HepG2 (cell line): ENCODE results near the gene C1orf35. TPM values are rescaled to one million over a fixed set of nuclear protein-coding genes. Genes with fewer than 3 reads are reported as not detected.

ENCODE experiments used
- ARID3A ChIP-seq: IDR thresholded peaks from 2 replicates; pipeline ENCODE4 v1.6.1; 2012; ENCODE audit warnings: low read depth, low read length, improper control_type of control experiment
- HOXA5 ChIP-seq: sonication (generic); formaldehyde crosslinking; IDR thresholded peaks from 2 replicates; pipeline ENCODE4 v1.4.0; 2020; ENCODE audit warnings: missing genetic modification reagents
- HOXA7 ChIP-seq: sonication (generic); formaldehyde crosslinking; IDR thresholded peaks from 2 replicates; pipeline ENCODE4 v1.8.1; 2022; ENCODE audit warnings: mild to moderate bottlenecking, missing genetic modification reagents, moderate library complexity
- IRF9 ChIP-seq: sonication (generic); formaldehyde crosslinking; IDR thresholded peaks from 2 replicates; pipeline ENCODE4 v1.8.0; 2022; ENCODE audit warnings: missing genetic modification reagents, mild to moderate bottlenecking, borderline replicate concordance
- KLF15 ChIP-seq: sonication (generic); formaldehyde crosslinking; IDR thresholded peaks from 2 replicates; pipeline ENCODE4 v1.8.1; 2023; ENCODE audit warnings: borderline replicate concordance, mild to moderate bottlenecking, inconsistent platforms, missing genetic modification reagents, mixed read lengths
- KMT2B ChIP-seq: IDR thresholded peaks from 2 replicates; pipeline ENCODE4 v1.6.1; 2016; ENCODE audit warnings: missing genetic modification reagents, missing compliant biosample characterization
- MEIS1 ChIP-seq: sonication (generic); formaldehyde crosslinking; IDR thresholded peaks from 2 replicates; pipeline ENCODE4 v1.9.0; 2021; ENCODE audit warnings: mild to moderate bottlenecking, missing genetic modification reagents, moderate library complexity, borderline replicate concordance
- NFIC ChIP-seq: IDR thresholded peaks from 2 replicates; pipeline ENCODE4 v1.6.1; 2012; ENCODE audit warnings: mild to moderate bottlenecking, low read length, inconsistent platforms
- SP1 ChIP-seq, 2 experiments: fragments of 450-650 bp in 1 of 2; sonication (generic) in 1 of 2; formaldehyde crosslinking in 1 of 2; IDR thresholded peaks; 2 replicates each; pipeline versions ENCODE4 v1.4.0 to v1.6.1; 2016 to 2020; ENCODE audit warnings: missing genetic modification reagents in 1 of 2
- SP5 ChIP-seq: IDR thresholded peaks from 2 replicates; pipeline ENCODE4 v1.6.1; 2016; ENCODE audit warnings: low read depth, borderline replicate concordance
- YEATS2 ChIP-seq: sonication (generic); formaldehyde crosslinking; IDR thresholded peaks from 2 replicates; pipeline ENCODE4 v1.4.0; 2020; ENCODE audit warnings: missing genetic modification reagents, borderline replicate concordance
- ZBTB14 ChIP-seq: sonication (generic); formaldehyde crosslinking; IDR thresholded peaks from 2 replicates; pipeline ENCODE4 v1.4.0; 2020; ENCODE audit warnings: missing genetic modification reagents
- ZFYVE20 ChIP-seq: sonication (generic); formaldehyde crosslinking; IDR thresholded peaks from 2 replicates; pipeline ENCODE4 v1.8.0; 2023; ENCODE audit warnings: low read depth, mild to moderate bottlenecking, moderate library complexity, missing genetic modification reagents, borderline replicate concordance
- ZNF10 ChIP-seq: sonication (generic); formaldehyde crosslinking; IDR thresholded peaks from 2 replicates; pipeline ENCODE4 v1.4.0; 2020; ENCODE audit warnings: mild to moderate bottlenecking, low read depth, missing genetic modification reagents, borderline replicate concordance
- ZNF235 ChIP-seq: sonication (generic); formaldehyde crosslinking; IDR thresholded peaks from 2 replicates; pipeline ENCODE4 v1.8.1; 2023; ENCODE audit warnings: mild to moderate bottlenecking, missing genetic modification reagents, borderline replicate concordance
- ZNF547 ChIP-seq: sonication (generic); formaldehyde crosslinking; IDR thresholded peaks from 2 replicates; pipeline ENCODE4 v1.5.1; 2020; ENCODE audit warnings: mild to moderate bottlenecking, missing genetic modification reagents
- ZNF614 ChIP-seq: IDR thresholded peaks from 2 replicates; pipeline ENCODE4 v1.6.1; 2018; ENCODE audit warnings: missing biosample characterization, missing genetic modification reagents, inconsistent platforms, borderline replicate concordance
- ZNF687 ChIP-seq: sonication (generic); formaldehyde crosslinking; IDR thresholded peaks from 2 replicates; pipeline ENCODE4 v1.5.1; 2020; ENCODE audit warnings: mild to moderate bottlenecking, missing genetic modification reagents, moderate library complexity
- polyA plus RNA-seq, 8 experiments: library from polyadenylated mRNA; depleted of rRNA in 3 of 8; stranded (reverse) in 7 of 8; unstranded in 1 of 8; fragments of >200 nt; fragmentation: Illumina TruSeq in 4 of 8; extraction: Trizol in 4 of 8; gene quantifications; 2 replicates each; pipeline versions ENCODE4 v1.2.1 to v1.2.3, GENCODE V29; 2011 to 2016; ENCODE audit warnings: low read depth in 4 of 8, missing spikeins in 1 of 8, mixed read lengths in 1 of 8; ENCODE audit not compliant: insufficient read depth in 1 of 8
- total RNA-seq, 5 experiments: library from RNA; depleted of rRNA; stranded (reverse); fragments of >200 nt; fragmentation: Illumina TruSeq; extraction: Trizol; gene quantifications; 2 replicates each; pipeline ENCODE4 v1.2.3, GENCODE V29; 2016; ENCODE audit warnings: low read depth in 1 of 5

C1orf35 gene
- total and polyA plus RNA-seq, 2 of the 13 experiments (the other 11 are each of a cell fraction or from before 2014, with no cell fraction given) = 8.1 to 19.3 TPM

GRCh38 chr1:228109073-228109961, 6.2 kb upstream of the C1orf35 start, which contains the start of gene MRPL55 (continued):
- TF ChIP-seq HOXA5 (CRISPR knock-in tag) = no peak
- TF ChIP-seq ZNF10 (CRISPR knock-in tag) = no peak
- peak; percentile 75; the same call in 1 of the 2 replicates for TF ChIP-seq ZNF614 (CRISPR knock-in tag)
- peak; percentile 74; the same call in 1 of the 2 replicates for TF ChIP-seq IRF9
- no peak for TF ChIP-seq KLF15 (CRISPR knock-in tag)
- no peak for TF ChIP-seq NFIC
- TF ChIP-seq HOXA7 = no peak
- no peak for TF ChIP-seq ZNF235
- TF ChIP-seq ZNF687 (CRISPR knock-in tag) = peak; percentile 89
- peak; percentile 88 for TF ChIP-seq MEIS1 (CRISPR knock-in tag)
- TF ChIP-seq YEATS2 = peak; percentile 97
- peak; percentile 88 for TF ChIP-seq SP5
- no peak for TF ChIP-seq ZBTB14 (CRISPR knock-in tag)
- peak; percentile 81; the same call in 1 of the 2 replicates for TF ChIP-seq ZNF547 (CRISPR knock-in tag)
- TF ChIP-seq ARID3A = peak; percentile 41; the same call in 1 of the 2 replicates
- no peak for TF ChIP-seq ZFYVE20 (CRISPR knock-in tag)
- peak; percentile 92 for TF ChIP-seq KMT2B (CRISPR knock-in tag)
- peak; percentile 82; the same call in 1 of the 2 replicates for TF ChIP-seq SP1 (IDR thresholded peaks at IDR 0.05)
- TF ChIP-seq SP1 (CRISPR knock-in tag; IDR thresholded peaks at IDR 0.05) = peak; percentile 99
